Stimulated activated CD4-positive, alpha-beta T cell treated with anti-CD3 and anti-CD28 coated beads, Interleukin-15, amount 100 ng/mL, for 48 hours (primary cell): ENCODE measurements around the gene ACYP2.
"Not testable (repeated sequence)": the region's sequence is repeated elsewhere in the genome, so short reads cannot be mapped to it uniquely, and the experiment has no call there.

ENCODE experiments used
- DNase-seq, 2 donors: peaks; one replicate each; pipeline ENCODE4 v3.0.0-alpha.2; 2020; ENCODE audit warnings: low read depth in 2 of 2

ACYP2 gene

GRCh38 chr2:54271189-54271588 lies 155.8 kb downstream of the ACYP2 start:
- no peak for DNase-seq

GRCh38 chr2:54271843-54272627 lies 156.6 kb downstream of the ACYP2 start:
- no peak for DNase-seq

GRCh38 chr2:54274781-54275242 lies 159.4 kb downstream of the ACYP2 start:
- no peak for DNase-seq

GRCh38 chr2:54275541-54275940 lies 160.1 kb downstream of the ACYP2 start:
- DNase-seq = no peak

GRCh38 chr2:54279385-54279784 lies 164.0 kb downstream of the ACYP2 start:
- DNase-seq = no peak

GRCh38 chr2:54284826-54285225 lies 169.4 kb downstream of the ACYP2 start:
- DNase-seq = no peak

GRCh38 chr2:54285451-54285850 lies 170.0 kb downstream of the ACYP2 start:
- DNase-seq = no peak

GRCh38 chr2:54287532-54287931 lies 172.1 kb downstream of the ACYP2 start:
- DNase-seq = no peak

GRCh38 chr2:54289917-54290316 lies 174.5 kb downstream of the ACYP2 start:
- no peak for DNase-seq

GRCh38 chr2:54290356-54291025 lies 175.1 kb downstream of the ACYP2 start:
- DNase-seq = no peak

GRCh38 chr2:54294665-54295064 lies 179.2 kb downstream of the ACYP2 start:
- DNase-seq = not testable (repeated sequence)

GRCh38 chr2:54295911-54296310 lies 180.5 kb downstream of the ACYP2 start:
- DNase-seq = no peak

GRCh38 chr2:54298514-54298913 lies 183.1 kb downstream of the ACYP2 start:
- DNase-seq = no peak

- no peak for DNase-seq
Observed at GRCh38 chr2:54303631-54304030, 188.2 kb downstream of the ACYP2 start.

GRCh38 chr2:54306556-54306955 lies 191.1 kb downstream of the ACYP2 start:
- DNase-seq = no peak

- DNase-seq = no peak
Observed at GRCh38 chr2:54308186-54308585, 192.8 kb downstream of the ACYP2 start.

GRCh38 chr2:54308782-54309181 lies 193.4 kb downstream of the ACYP2 start:
- no peak for DNase-seq

GRCh38 chr2:54310311-54310710 lies 194.9 kb downstream of the ACYP2 start:
- no peak for DNase-seq

GRCh38 chr2:54310961-54311360 lies 195.5 kb downstream of the ACYP2 start:
- no peak for DNase-seq

GRCh38 chr2:54313147-54313546 lies 197.7 kb downstream of the ACYP2 start:
- DNase-seq = no peak

- no peak for DNase-seq
Observed at GRCh38 chr2:54317973-54318372, 202.6 kb downstream of the ACYP2 start.

GRCh38 chr2:54318821-54319220 lies 203.4 kb downstream of the ACYP2 start:
- DNase-seq = no peak

- DNase-seq = no peak
Observed at GRCh38 chr2:54321047-54321446, 205.6 kb downstream of the ACYP2 start.
